ENCODE measurements around the gene HMGA1.
"Not testable (repeated sequence)": the region's sequence is repeated elsewhere in the genome, so short reads cannot be mapped to it uniquely, and the experiment has no call there.

Gene HMGA1

GRCh38 chr6:34237722-34238584, 1.3 kb downstream of the HMGA1 start:
- intact Hi-C loops (cut with DNase I): no loop called here
- DNase-seq: peak in 37 of 42 donors; percentile 19 to 80 (median 61)

DNA sequence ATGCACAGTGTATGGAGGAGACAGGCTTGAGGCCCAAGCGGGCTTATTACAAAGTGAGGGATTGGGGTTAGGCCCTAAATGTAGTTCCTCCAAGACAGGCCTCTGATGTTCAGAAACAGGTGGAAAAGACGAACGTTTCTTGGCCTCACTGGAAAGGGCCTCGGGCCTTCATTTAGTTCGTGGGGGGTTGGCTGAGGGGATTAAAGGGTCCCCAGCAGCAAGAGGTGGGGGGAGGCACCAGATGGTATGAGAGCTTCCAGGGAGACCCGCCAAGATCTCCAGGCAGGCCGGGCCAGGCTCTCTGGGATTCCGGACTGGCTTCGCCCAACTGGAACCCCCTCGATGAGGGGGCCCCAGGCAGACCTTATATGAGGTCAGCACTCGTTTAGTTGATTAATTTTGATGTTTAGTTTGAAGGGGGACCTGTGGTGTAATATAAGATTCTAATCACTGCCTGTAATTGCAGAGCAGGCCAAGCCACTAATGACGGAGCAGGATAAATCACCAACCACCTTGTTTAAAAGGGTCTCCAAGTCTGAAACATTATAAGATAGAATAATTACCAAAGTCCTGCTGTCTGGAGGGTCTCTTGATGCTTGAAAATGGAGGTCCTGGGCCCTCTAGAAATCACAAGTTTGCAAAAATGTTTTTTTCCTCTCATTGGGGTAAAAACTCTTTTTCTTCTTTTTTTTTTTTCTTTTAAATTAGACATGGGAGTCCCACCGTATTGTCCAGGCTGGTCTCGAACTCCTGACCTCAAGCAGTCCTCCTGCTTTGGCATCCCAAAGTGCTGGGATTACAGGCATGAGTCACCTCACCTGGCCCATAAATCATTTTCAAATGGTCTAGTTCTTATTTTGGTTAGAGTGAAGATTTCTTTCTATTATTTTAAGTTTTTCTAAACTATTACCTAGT, 2.2 kb downstream of the HMGA1 start:
- intact Hi-C loops (cut with DNase I): no loop called here
- no peak for DNase-seq

DNA sequence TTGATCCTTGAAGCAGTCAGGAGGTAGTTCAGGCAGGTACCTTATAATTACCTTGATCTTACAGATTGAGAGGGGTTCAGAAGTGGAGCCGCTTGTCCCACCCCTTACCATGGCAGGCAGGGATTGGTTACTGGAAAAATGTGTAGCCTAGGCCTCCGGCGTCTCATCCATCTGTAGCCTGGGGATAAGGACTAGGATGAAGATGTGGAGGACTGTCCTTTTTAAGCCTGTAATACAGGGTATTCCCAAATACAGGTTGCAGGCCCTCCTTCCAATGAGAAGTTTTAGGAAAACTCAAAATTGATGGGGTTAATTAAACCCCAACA, 2.8 kb downstream of the HMGA1 start:
- no peak for DNase-seq
- intact Hi-C loops (cut with DNase I): no loop called here

DNA sequence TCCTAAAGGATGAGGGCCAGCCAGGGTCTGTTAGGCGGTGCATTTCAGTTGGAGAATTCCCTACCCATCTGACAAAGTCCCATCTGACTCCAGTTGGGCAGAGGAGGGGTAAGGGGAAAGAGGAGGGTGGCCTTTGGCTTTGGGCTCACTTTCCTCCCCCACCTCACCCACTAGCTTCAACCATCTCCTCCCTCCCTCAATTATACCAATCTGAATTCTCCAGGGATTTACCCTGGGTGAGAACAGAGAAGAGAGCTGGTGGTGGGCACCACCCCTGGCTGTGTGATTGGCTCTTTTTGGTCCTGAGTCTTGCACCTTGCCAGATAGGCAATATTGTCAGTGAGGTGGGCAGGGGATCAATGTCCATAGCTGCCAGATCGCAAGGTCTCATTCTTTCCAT, 3.2 kb downstream of the HMGA1 start:
- intact Hi-C loops (cut with DNase I): no loop called here
- no peak for DNase-seq

GRCh38 chr6:34240329-34241248, 3.9 kb downstream of the HMGA1 start:
- intact Hi-C loops (cut with DNase I): no loop called here
- DNase-seq: peak in 2 of 42 donors; percentile 7 to 24

DNA sequence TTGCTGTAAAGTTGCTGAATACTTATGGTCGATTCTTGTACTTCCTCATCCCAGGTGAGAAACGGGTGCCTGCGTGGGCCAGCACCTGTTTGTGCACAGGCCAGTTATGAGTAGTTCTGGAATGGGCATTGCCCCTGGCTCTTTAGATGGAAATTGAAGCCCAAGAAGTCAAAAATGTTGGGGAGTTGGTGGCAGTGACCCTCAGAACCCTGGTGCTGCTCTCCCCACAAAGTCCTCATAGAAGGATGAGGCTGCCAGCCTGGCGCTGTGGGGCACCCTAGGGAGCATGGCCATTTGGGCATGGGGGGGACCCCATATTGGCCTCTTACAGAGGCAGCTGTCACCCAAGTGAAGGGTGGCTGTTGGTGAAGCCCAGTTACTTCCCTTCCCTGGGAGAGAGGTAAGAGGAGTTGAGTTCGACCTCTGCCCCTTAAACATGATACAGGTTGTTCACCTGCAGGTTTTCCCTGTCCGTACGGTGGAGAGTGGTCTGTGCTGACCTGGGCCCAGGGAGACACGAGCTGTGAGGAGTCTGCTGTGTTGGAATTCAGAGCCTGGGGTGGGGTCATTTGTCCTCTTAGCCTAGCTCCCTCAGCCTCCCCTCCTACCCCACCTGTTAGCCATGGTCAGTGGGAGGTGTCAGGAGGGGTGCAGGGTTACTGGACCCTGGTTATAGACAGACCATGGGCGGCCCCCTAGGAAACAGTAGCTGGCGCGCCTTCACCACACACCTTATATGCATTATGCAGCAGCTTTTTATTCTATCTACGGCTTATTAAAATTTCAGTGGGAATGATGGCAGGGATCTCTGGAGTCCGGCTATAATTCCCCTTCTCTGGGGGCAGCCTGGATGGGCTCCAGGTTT, 4.9 kb downstream of the HMGA1 start:
- peak in 4 of 42 donors; percentile 1 to 31 (median 6) for DNase-seq
- intact Hi-C loops (cut with DNase I): no loop called here

DNA sequence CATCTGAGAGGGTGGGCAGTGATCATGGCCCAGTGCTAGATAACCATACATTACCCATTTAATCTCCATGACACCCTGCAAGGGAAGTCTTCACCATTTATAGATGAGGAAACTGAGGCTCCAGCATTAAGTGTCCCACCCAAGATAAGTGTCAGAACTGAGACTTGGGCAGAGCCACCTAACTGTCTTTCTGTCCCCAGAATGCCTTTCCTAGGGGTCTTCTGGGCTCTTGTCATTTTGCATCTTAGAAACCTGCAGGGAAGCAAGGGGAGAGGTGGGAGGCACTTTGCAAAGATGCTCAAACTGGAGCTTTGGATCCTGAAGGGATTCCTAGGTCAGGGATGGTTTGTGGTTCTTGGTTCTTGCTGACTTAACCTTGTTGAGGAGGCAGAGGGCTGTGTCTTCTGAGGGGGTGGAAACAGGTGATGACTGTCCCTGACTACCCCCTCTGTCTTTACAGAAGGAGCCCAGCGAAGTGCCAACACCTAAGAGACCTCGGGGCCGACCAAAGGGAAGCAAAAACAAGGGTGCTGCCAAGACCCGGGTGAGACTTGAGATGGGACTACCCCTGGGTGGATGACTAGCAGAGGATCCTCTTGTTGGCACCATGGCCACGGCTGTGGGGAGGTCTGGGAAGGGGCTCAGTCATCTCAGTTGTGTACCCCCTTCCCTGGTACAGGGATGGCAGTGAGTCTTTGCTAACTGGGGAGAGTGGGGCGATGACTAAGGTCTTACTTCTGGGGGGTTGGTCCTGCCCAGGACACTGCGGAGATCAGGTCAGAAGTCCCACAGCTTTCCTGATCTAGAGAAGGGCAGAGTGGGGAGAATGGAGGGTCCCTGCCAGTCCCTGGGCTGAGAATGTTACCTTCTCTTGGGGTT, 5.8 kb downstream of the HMGA1 start:
- peak in 2 of 42 donors; percentile 7 to 8 for DNase-seq
- intact Hi-C loops (cut with DNase I): no loop called here

- intact Hi-C loops (cut with DNase I): no loop called here
- peak in 3 of 42 donors; percentile 3 to 28 (median 8) for DNase-seq
These were observed 6.6 kb downstream of the HMGA1 start for GRCh38 chr6:34243131-34243771.

- peak; percentile 46 to 95 (median 76) for DNase-seq
- intact Hi-C loops (cut with DNase I): no loop called here
These were observed 7.5 kb downstream of the HMGA1 start for GRCh38 chr6:34243901-34244884.

GRCh38 chr6:34245032-34245760, 8.5 kb downstream of the HMGA1 start:
- DNase-seq: not testable (repeated sequence)
- intact Hi-C loops (cut with DNase I): loop anchor here (5.0 kb wide), 1 partner anchor 172 kb away; no protein-coding TSS in a partner anchor

DNA sequence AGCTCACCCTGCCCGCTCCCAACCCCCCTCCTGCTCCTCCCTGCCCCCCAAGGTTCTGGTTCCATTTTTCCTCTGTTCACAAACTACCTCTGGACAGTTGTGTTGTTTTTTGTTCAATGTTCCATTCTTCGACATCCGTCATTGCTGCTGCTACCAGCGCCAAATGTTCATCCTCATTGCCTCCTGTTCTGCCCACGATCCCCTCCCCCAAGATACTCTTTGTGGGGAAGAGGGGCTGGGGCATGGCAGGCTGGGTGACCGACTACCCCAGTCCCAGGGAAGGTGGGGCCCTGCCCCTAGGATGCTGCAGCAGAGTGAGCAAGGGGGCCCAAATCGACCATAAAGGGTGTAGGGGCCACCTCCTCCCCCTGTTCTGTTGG, 9.1 kb downstream of the HMGA1 start:
- intact Hi-C loops (cut with DNase I): loop anchor here (5.0 kb wide), 1 partner anchor 172 kb away; no protein-coding TSS in a partner anchor
- DNase-seq: not testable (repeated sequence)

- intact Hi-C loops (cut with DNase I): loop anchor here (5.0 kb wide), 1 partner anchor 171 kb away; no protein-coding TSS in a partner anchor
- DNase-seq: no peak
These were observed 9.5 kb downstream of the HMGA1 start for GRCh38 chr6:34246249-34246562.

GRCh38 chr6:34246563-34247391, 10.1 kb downstream of the HMGA1 start:
- DNase-seq: peak in 26 of 42 donors; percentile 19 to 74 (median 46)
- intact Hi-C loops (cut with DNase I): loop anchor here (5.0 kb wide), 1 partner anchor 171 kb away; no protein-coding TSS in a partner anchor

Data from head of caudate nucleus (tissue), 42 donors.